Astrocyte (in vitro differentiated cells and primary cell): ENCODE data around the gene SUV39H2.

Experiments
- EZH2 ChIP-seq: IDR thresholded peaks from 2 replicates; pipeline ENCODE4 v1.6.1; 2012; ENCODE audit warnings: mild to moderate bottlenecking, low read length, inconsistent platforms; ENCODE audit not compliant: insufficient read depth
- TF ChIP-seq, protein P1 (sequence below): IDR thresholded peaks from 2 replicates; pipeline ENCODE4 v1.5.1; 2011; ENCODE audit warnings: low read depth, mild to moderate bottlenecking, inconsistent platforms, low read length, moderate library complexity; ENCODE audit not compliant: insufficient read depth

DNA sequence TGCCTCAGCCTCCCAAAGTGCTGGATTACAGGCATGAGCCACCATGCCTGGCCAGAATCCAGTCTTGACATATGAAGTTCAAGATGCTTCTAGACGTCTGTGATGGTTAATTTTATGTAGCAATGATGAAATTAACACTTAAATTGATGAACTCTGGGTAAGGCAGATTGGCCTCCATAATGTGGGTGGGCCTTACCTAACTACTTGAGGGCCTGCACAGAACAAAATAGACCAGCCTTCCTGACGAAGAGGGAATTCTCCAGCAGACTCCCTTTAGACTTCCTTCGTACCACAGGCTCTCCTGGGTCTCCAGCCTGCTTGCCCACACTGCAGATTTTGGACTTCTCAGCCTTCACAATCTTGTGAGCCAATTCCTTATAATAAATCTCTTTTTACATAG is 45.6 kb upstream of the SUV39H2 start:
- TF ChIP-seq, protein P1, sequence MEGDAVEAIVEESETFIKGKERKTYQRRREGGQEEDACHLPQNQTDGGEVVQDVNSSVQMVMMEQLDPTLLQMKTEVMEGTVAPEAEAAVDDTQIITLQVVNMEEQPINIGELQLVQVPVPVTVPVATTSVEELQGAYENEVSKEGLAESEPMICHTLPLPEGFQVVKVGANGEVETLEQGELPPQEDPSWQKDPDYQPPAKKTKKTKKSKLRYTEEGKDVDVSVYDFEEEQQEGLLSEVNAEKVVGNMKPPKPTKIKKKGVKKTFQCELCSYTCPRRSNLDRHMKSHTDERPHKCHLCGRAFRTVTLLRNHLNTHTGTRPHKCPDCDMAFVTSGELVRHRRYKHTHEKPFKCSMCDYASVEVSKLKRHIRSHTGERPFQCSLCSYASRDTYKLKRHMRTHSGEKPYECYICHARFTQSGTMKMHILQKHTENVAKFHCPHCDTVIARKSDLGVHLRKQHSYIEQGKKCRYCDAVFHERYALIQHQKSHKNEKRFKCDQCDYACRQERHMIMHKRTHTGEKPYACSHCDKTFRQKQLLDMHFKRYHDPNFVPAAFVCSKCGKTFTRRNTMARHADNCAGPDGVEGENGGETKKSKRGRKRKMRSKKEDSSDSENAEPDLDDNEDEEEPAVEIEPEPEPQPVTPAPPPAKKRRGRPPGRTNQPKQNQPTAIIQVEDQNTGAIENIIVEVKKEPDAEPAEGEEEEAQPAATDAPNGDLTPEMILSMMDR = no peak
- no peak for TF ChIP-seq EZH2
